Astrocyte of the spinal cord (primary cell): ENCODE measurements around the gene PNPLA1.

Experiments used
- DNase-seq: peaks from one replicate; pipeline ENCODE4 v3.0.0; 2011; ENCODE audit warnings: low read depth, low spot score
- H3K4me3 ChIP-seq: 2 replicates; pipeline ENCODE4 v1.5.1; 2011; ENCODE audit warnings: low read depth, mild to moderate bottlenecking, low read length, moderate library complexity
- CTCF ChIP-seq: IDR thresholded peaks from 2 replicates; pipeline ENCODE4 v1.5.1; 2012; ENCODE audit warnings: low read depth, mild to moderate bottlenecking, low read length, inconsistent platforms
- in situ Hi-C: cut with HindIII; loops from 2 replicates; pipeline ENCODE4 v1.10.0; 2017; ENCODE audit warnings: low sequenced_read_pairs

The PNPLA1 gene

DNA sequence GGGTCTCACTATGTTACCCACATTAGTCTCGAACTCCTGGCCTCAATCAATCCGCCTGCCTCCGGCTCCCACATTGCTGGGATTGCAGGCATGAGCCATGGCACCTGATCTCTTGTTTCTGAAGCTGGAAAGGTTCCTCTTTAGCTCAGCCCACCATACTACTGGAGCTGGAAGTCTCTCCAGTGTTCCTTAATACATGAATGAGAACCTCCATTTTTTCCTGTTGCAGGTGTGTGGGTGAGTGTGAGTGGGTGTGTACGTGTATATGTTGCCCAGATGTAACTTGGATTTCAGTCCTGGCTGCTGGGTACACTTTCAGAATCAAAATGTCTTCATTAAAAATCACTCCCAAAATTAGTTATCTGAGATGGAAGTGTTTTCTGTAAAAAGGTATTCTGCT is 11.1 kb downstream of the PNPLA1 start:
- in situ Hi-C loops, result no loop called here
- no peak overlapping the region for H3K4me3 ChIP-seq
- DNase-seq, result no peak
- no peak for TF ChIP-seq CTCF

- TF ChIP-seq CTCF, result no peak
- in situ Hi-C loops, result no loop called here
- no peak for DNase-seq
- H3K4me3 ChIP-seq, result no peak overlapping the region
Measured at GRCh38 chr6:36283608-36284007, 13.7 kb downstream of the PNPLA1 start.

DNA sequence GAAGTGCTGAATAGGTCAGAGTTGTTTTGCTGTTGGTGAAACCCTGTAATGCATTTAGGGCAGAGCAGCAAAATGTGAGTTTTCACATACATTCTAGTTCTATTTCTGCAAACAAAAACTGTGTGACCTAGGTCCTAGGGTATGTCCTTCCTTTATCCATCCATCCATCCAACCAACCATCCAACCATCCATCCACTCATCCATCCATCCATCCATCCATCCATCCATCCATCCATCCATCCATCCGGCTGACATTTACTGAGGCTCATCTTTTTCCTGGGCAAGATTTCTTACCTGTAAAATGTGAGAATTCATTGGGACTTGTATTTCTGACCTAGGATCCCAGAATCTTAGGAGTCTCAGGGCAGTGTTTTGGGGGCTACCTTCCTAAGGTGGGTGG is 14.5 kb downstream of the PNPLA1 start:
- no peak for TF ChIP-seq CTCF
- DNase-seq, result no peak
- in situ Hi-C loops, result no loop called here
- no peak overlapping the region for H3K4me3 ChIP-seq

- in situ Hi-C loops, result no loop called here
- no peak for TF ChIP-seq CTCF
- H3K4me3 ChIP-seq, result no peak overlapping the region
- DNase-seq, result no peak
Measured at GRCh38 chr6:36285187-36285671, 15.4 kb downstream of the PNPLA1 start.

DNA sequence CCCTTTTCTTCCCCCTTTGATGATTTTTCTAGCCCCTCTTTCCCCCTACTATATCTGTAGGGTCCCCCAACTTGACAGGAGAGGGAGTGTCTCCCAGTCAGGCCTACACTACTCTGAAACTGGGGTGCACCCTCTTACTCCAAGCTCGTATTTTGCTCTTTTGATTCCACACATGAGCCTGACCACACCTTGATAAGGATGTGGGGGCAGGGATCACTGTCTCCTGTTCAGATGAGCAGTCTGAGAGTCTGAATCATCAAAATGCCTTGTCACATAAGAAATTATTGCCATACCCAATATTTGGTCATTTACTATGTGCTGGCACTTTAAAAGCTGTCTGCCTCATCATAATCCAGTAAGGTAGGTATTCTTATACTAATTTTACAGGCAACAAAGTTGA is 15.9 kb downstream of the PNPLA1 start:
- no peak for DNase-seq
- in situ Hi-C loops, result no loop called here
- no peak overlapping the region for H3K4me3 ChIP-seq
- no peak for TF ChIP-seq CTCF

GRCh38 chr6:36286858-36287257 is 17.0 kb downstream of the PNPLA1 start:
- in situ Hi-C loops, result no loop called here
- no peak for DNase-seq
- no peak overlapping the region for H3K4me3 ChIP-seq
- TF ChIP-seq CTCF, result no peak
